IMR-90 (cell line): ENCODE measurements around the gene FAIM2. TPM values are rescaled to one million over a fixed set of nuclear protein-coding genes. Genes with fewer than 3 reads are reported as not detected.

Experiments
- ATAC-seq: fragments of 200-7000 bp; cut with Tn5 transposase; 2 replicates; pipeline ENCODE4 v1.9.1; 2020; ENCODE audit warnings: low read depth, mild to moderate bottlenecking, moderate library complexity
- BruUV-seq: library from RNA; stranded (reverse); fragments of 400-500 nt; replicated peaks from 2 replicates; lab custom pipeline; 2021; lab: Mats Ljungman, UMichigan
- CTCF ChIA-PET: fragments of 300-600 bp; formaldehyde crosslinking; extraction: SDS; loops from one replicate; lab custom pipeline; 2021; ENCODE audit warnings: antibody characterized with exemption; lab: Yijun Ruan, JAX
- POLR2A ChIA-PET: fragments of 300-600 bp; sonication (Branson Sonifier 250); formaldehyde crosslinking; loops from one replicate; lab custom pipeline; 2022; ENCODE audit warnings: antibody characterized with exemption; ENCODE audit not compliant: unreplicated experiment; lab: Charles Lee
- DNase-seq: peaks from one replicate; pipeline ENCODE4 v3.0.0; 2013
- H2AFZ ChIP-seq: replicated peaks from 2 replicates; pipeline ENCODE3; 2013; ENCODE audit warnings: low read length, mild to moderate bottlenecking; ENCODE audit not compliant: poor library complexity
- H2AK5ac ChIP-seq: 2 replicates; pipeline ENCODE4 v1.6.1; 2013; ENCODE audit warnings: low read depth, low read length, inconsistent platforms
- H2AK9ac ChIP-seq: replicated peaks from 2 replicates; pipeline ENCODE3; 2013; ENCODE audit warnings: mild to moderate bottlenecking, low read depth, low read length, moderate library complexity; ENCODE audit not compliant: poor library complexity
- H2BK120ac ChIP-seq: 2 replicates; pipeline ENCODE4 v1.6.1; 2013; ENCODE audit warnings: low read depth, low read length, inconsistent platforms
- H2BK15ac ChIP-seq: 3 replicates; pipeline ENCODE4 v1.6.1; 2013; ENCODE audit warnings: low read depth, low read length, inconsistent platforms
- H2BK20ac ChIP-seq: 2 replicates; pipeline ENCODE4 v1.6.1; 2013; ENCODE audit warnings: low read depth, mild to moderate bottlenecking, inconsistent platforms, low read length, moderate library complexity
- H2BK5ac ChIP-seq: 2 replicates; pipeline ENCODE4 v1.6.1; 2013; ENCODE audit warnings: mild to moderate bottlenecking, low read depth, low read length, inconsistent platforms; ENCODE audit not compliant: poor library complexity, severe bottlenecking
- H3K14ac ChIP-seq: replicated peaks from 2 replicates; pipeline ENCODE4 v1.6.1; 2013; ENCODE audit warnings: low read depth, low read length, inconsistent platforms
- H3K18ac ChIP-seq: 2 replicates; pipeline ENCODE4 v1.6.1; 2013; ENCODE audit warnings: low read depth, low read length, control low read depth
- H3K23ac ChIP-seq: 2 replicates; pipeline ENCODE4 v1.6.1; 2013; ENCODE audit warnings: low read depth, low read length, inconsistent platforms
- H3K27ac ChIP-seq: 2 replicates; pipeline ENCODE4 v1.5.1; 2013; ENCODE audit warnings: mild to moderate bottlenecking, control low read depth, low read length; ENCODE audit not compliant: insufficient read depth
- H3K27me3 ChIP-seq: 2 replicates; pipeline ENCODE4 v1.6.1; 2013; ENCODE audit warnings: low read length; ENCODE audit not compliant: control insufficient read depth, insufficient read depth
- H3K36me3 ChIP-seq: 2 replicates; pipeline ENCODE4 v1.6.1; 2013; ENCODE audit warnings: low read length, mixed read lengths; ENCODE audit not compliant: control insufficient read depth, insufficient read depth
- H3K4ac ChIP-seq: 2 replicates; pipeline ENCODE4 v1.6.1; 2013; ENCODE audit warnings: low read depth, low read length, inconsistent platforms
- H3K4me1 ChIP-seq: 2 replicates; pipeline ENCODE4 v1.6.1; 2013; ENCODE audit warnings: low read length, mixed read lengths; ENCODE audit not compliant: control insufficient read depth, insufficient read depth
- H3K4me2 ChIP-seq: 2 replicates; pipeline ENCODE4 v1.6.1; 2013; ENCODE audit warnings: low read depth, mild to moderate bottlenecking, control low read depth, low read length, moderate library complexity
- H3K4me3 ChIP-seq: 2 replicates; pipeline ENCODE4 v1.5.1; 2013; ENCODE audit warnings: low read depth, mild to moderate bottlenecking, control low read depth, low read length, moderate library complexity; ENCODE audit not compliant: insufficient read depth
- H3K56ac ChIP-seq: 2 replicates; pipeline ENCODE4 v1.6.1; 2013; ENCODE audit warnings: low read length, inconsistent platforms; ENCODE audit not compliant: insufficient read depth; ENCODE audit errors: extremely low read depth
- H3K79me1 ChIP-seq, 2 experiments: 2 replicates each; pipeline ENCODE4 v1.6.1; 2013; ENCODE audit warnings: low read length in 2 of 2, inconsistent platforms in 1 of 2, low read depth in 1 of 2
- H3K9ac ChIP-seq: 2 replicates; pipeline ENCODE4 v1.6.1; 2013; ENCODE audit warnings: low read depth, low read length, control low read depth
- H3K9me1 ChIP-seq: 2 replicates; pipeline ENCODE4 v1.6.1; 2013; ENCODE audit warnings: low read length, inconsistent platforms; ENCODE audit not compliant: insufficient read depth
- H3K9me3 ChIP-seq: 2 replicates; pipeline ENCODE4 v1.6.1; 2013; ENCODE audit warnings: low read length; ENCODE audit not compliant: control insufficient read depth, insufficient read depth
- H4K20me1 ChIP-seq: 2 replicates; pipeline ENCODE4 v1.6.1; 2013; ENCODE audit warnings: low read length, inconsistent platforms; ENCODE audit not compliant: insufficient read depth
- H4K5ac ChIP-seq: 2 replicates; pipeline ENCODE4 v1.6.1; 2013; ENCODE audit warnings: mild to moderate bottlenecking, low read depth, low read length, control low read depth
- H4K8ac ChIP-seq, 2 experiments: 2 replicates each; pipeline ENCODE4 v1.6.1; 2013; ENCODE audit warnings: low read depth in 2 of 2, low read length in 2 of 2, control low read depth in 1 of 2, inconsistent platforms in 1 of 2
- H4K91ac ChIP-seq: 2 replicates; pipeline ENCODE4 v1.6.1; 2013; ENCODE audit warnings: low read depth, low read length, inconsistent platforms; ENCODE audit not compliant: insufficient read depth
- BHLHE40 ChIP-seq: fragments of 150-350 bp; IDR thresholded peaks from 2 replicates; pipeline ENCODE4 v1.6.1; 2016; ENCODE audit warnings: mild to moderate bottlenecking, low read depth, low read length
- CEBPB ChIP-seq: IDR thresholded peaks from 2 replicates; pipeline ENCODE4 v1.6.1; 2012; ENCODE audit warnings: low read depth, low read length, improper control_type of control experiment
- CHD1 ChIP-seq: IDR thresholded peaks from 2 replicates; pipeline ENCODE4 v1.6.1; 2012; ENCODE audit warnings: low read depth, low read length, improper control_type of control experiment
- FOS ChIP-seq: fragments of 150-350 bp; IDR thresholded peaks from 2 replicates; pipeline ENCODE4 v1.6.1; 2016; ENCODE audit warnings: low read depth, low read length
- MAZ ChIP-seq: IDR thresholded peaks from 2 replicates; pipeline ENCODE4 v1.6.1; 2012; ENCODE audit warnings: low read depth, mild to moderate bottlenecking, low read length, improper control_type of control experiment, moderate library complexity, borderline replicate concordance
- MXI1 ChIP-seq: IDR thresholded peaks from 2 replicates; pipeline ENCODE4 v1.6.1; 2012; ENCODE audit warnings: low read depth, mild to moderate bottlenecking, low read length, moderate library complexity, borderline replicate concordance
- POLR2A ChIP-seq: IDR thresholded peaks from 2 replicates; pipeline ENCODE4 v1.6.1; 2012; ENCODE audit warnings: mild to moderate bottlenecking, low read depth, low read length
- RAD21 ChIP-seq: IDR thresholded peaks from 2 replicates; pipeline ENCODE4 v1.6.1; 2012; ENCODE audit warnings: low read length, improper control_type of control experiment
- RCOR1 ChIP-seq: IDR thresholded peaks from 2 replicates; pipeline ENCODE4 v1.6.1; 2012; ENCODE audit warnings: mild to moderate bottlenecking, low read length, improper control_type of control experiment; ENCODE audit not compliant: insufficient replicate concordance
- RFX5 ChIP-seq: IDR thresholded peaks from 2 replicates; pipeline ENCODE4 v1.8.0; 2012; ENCODE audit warnings: low read depth, mild to moderate bottlenecking, low read length, moderate library complexity
- SMC3 ChIP-seq: fragments of 150-350 bp; IDR thresholded peaks from 2 replicates; pipeline ENCODE4 v1.6.1; 2016; ENCODE audit warnings: low read depth, mild to moderate bottlenecking, antibody characterized with exemption, low read length, moderate library complexity
- WGBS, 2 experiments: methylation state at CpG; one replicate each; pipeline versions ENCODE4 v1.1.5 to v1.1.7; 2013; ENCODE audit warnings: missing lambda C conversion rate in 2 of 2; ENCODE audit not compliant: insufficient read length in 1 of 2; ENCODE audit errors: extremely low coverage in 2 of 2; 5-methylcytosine and 5-hydroxymethylcytosine counted together
- dilution Hi-C: fragments of 300-500 bp; cut with HindIII; formaldehyde crosslinking; loops from one replicate; pipeline ENCODE4 v1.14.3; 2018; ENCODE audit warnings: low sequenced_read_pairs; ENCODE audit not compliant: unreplicated experiment
- in situ Hi-C: fragments of 300-500 bp; cut with MboI; formaldehyde crosslinking; loops from 3 replicates; pipeline ENCODE4 v1.14.3; 2019; ENCODE audit warnings: low sequenced_read_pairs, inconsistent platforms, mixed read lengths
- intact Hi-C: fragments of 100-400 bp; cut with micrococcal nuclease; formaldehyde crosslinking; loops from 2 replicates; pipeline ENCODE4 v1.10.0; 2022
- polyA plus RNA-seq, 3 experiments: library from polyadenylated mRNA; depleted of rRNA; stranded (reverse); fragments of >200 nt; gene quantifications; 2 replicates each; pipeline ENCODE4 v1.2.3, GENCODE V29; 2012; ENCODE audit warnings: low replicate concordance in 1 of 3
- total RNA-seq: library from RNA; depleted of rRNA; stranded (reverse); fragments of >200 nt; gene quantifications from 2 replicates; pipeline ENCODE4 v1.2.3, GENCODE V29; 2012
- TF ChIP-seq, protein P1 (sequence below): fragments of 150-350 bp; IDR thresholded peaks from 2 replicates; pipeline ENCODE4 v1.6.1; 2016; ENCODE audit warnings: low read depth, mild to moderate bottlenecking, low read length, moderate library complexity, borderline replicate concordance
- TF ChIP-seq, protein P2 (sequence below): fragments of 150-350 bp; IDR thresholded peaks from 2 replicates; pipeline ENCODE4 v1.6.1; 2017; ENCODE audit warnings: mild to moderate bottlenecking, antibody characterized with exemption, low read length, low read depth
- TF ChIP-seq, protein P3 (sequence below): conservative IDR thresholded peaks from 2 replicates; pipeline ENCODE4 v1.5.1; 2012; ENCODE audit warnings: mild to moderate bottlenecking, low read depth, low read length, improper control_type of control experiment

The FAIM2 gene
- total and polyA plus RNA-seq, 2 of the 4 experiments (the other 2 are of a cell fraction) = 0.72 to 5.3 TPM

GRCh38 chr12:49910331-49911212 is 6.9 kb upstream of the FAIM2 start:
- DNase-seq = no peak
- Histone ChIP-seq H4K91ac (no peak overlapping the region), H2BK20ac (no peak overlapping the region), H2BK5ac (no peak overlapping the region), H3K4ac (no peak overlapping the region), H2AK9ac (peak overlapping the region; percentile 31), H3K27me3 (peaks cover 6% of the 10 kb centered on the region; the same call in 1 of the 2 replicates), H3K27ac (no peak overlapping the region), H2BK120ac (no peak overlapping the region), H3K9me1 (no peaks in the 10 kb centered on the region), H3K9ac (no peak overlapping the region), H3K79me1 (no peaks in the 10 kb centered on the region), H3K4me2 (no peak overlapping the region), H2BK15ac (no peak overlapping the region), H3K14ac (no peak overlapping the region), H3K56ac (no peak overlapping the region), H2AFZ (no peak overlapping the region), H4K5ac (no peak overlapping the region), H3K9me3 (no peaks in the 10 kb centered on the region), H3K23ac (no peak overlapping the region), H3K36me3 (no peaks in the 10 kb centered on the region), H3K4me3 (no peak overlapping the region), H2AK5ac (no peak overlapping the region), H3K18ac (no peak overlapping the region), H3K4me1 (peaks cover 7% of the 10 kb centered on the region; the same call in 1 of the 2 replicates), H4K20me1 (no peaks in the 10 kb centered on the region), H4K8ac (no peak overlapping the region)
- ATAC-seq = no peak
- dilution Hi-C loops (no loop called here), in situ Hi-C loops (no loop called here), intact Hi-C loops (no loop called here)
- TF ChIP-seq BHLHE40 (no peak), SMC3 (no peak), RAD21 (no peak), FOS (no peak), MAZ (no peak), MXI1 (no peak), RFX5 (no peak), RCOR1 (no peak), POLR2A (no peak), CEBPB (no peak), CHD1 (no peak)
- TF ChIP-seq, protein P1, sequence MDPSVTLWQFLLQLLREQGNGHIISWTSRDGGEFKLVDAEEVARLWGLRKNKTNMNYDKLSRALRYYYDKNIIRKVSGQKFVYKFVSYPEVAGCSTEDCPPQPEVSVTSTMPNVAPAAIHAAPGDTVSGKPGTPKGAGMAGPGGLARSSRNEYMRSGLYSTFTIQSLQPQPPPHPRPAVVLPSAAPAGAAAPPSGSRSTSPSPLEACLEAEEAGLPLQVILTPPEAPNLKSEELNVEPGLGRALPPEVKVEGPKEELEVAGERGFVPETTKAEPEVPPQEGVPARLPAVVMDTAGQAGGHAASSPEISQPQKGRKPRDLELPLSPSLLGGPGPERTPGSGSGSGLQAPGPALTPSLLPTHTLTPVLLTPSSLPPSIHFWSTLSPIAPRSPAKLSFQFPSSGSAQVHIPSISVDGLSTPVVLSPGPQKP = no peak
- TF ChIP-seq, protein P2, sequence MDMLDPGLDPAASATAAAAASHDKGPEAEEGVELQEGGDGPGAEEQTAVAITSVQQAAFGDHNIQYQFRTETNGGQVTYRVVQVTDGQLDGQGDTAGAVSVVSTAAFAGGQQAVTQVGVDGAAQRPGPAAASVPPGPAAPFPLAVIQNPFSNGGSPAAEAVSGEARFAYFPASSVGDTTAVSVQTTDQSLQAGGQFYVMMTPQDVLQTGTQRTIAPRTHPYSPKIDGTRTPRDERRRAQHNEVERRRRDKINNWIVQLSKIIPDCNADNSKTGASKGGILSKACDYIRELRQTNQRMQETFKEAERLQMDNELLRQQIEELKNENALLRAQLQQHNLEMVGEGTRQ = no peak
- TF ChIP-seq, protein P3, sequence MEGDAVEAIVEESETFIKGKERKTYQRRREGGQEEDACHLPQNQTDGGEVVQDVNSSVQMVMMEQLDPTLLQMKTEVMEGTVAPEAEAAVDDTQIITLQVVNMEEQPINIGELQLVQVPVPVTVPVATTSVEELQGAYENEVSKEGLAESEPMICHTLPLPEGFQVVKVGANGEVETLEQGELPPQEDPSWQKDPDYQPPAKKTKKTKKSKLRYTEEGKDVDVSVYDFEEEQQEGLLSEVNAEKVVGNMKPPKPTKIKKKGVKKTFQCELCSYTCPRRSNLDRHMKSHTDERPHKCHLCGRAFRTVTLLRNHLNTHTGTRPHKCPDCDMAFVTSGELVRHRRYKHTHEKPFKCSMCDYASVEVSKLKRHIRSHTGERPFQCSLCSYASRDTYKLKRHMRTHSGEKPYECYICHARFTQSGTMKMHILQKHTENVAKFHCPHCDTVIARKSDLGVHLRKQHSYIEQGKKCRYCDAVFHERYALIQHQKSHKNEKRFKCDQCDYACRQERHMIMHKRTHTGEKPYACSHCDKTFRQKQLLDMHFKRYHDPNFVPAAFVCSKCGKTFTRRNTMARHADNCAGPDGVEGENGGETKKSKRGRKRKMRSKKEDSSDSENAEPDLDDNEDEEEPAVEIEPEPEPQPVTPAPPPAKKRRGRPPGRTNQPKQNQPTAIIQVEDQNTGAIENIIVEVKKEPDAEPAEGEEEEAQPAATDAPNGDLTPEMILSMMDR = no peak
- ChIA-PET POLR2A (no interaction called here), CTCF (no interaction called here)
- BruUV-seq = no TSS peak
- 78% methylated on average over 3 of the region's 15 CpGs; no CpG with 5 or more reads in 1 of the 2 experiments for WGBS, 2 experiments
